Activated CD8-positive, alpha-beta T cell treated with anti-CD3 and anti-CD28 coated beads for 36 hours (primary cell): Measurements from ENCODE around the gene DGKB. TPM values are rescaled to one million over a fixed set of nuclear protein-coding genes. Genes with fewer than 3 reads are reported as not detected.

Experiments
- ATAC-seq: fragments of 200-7000 bp; cut with Tn5 transposase; one replicate; pipeline ENCODE4 v1.10.0; 2021; ENCODE audit warnings: mild to moderate bottlenecking, moderate library complexity
- CTCF ChIA-PET: fragments of 350-600 bp; sonication (Branson Sonifier 250); formaldehyde crosslinking; loops from one replicate; lab custom pipeline; 2021; ENCODE audit warnings: antibody characterized with exemption; lab: Charles Lee
- POLR2A ChIA-PET: fragments of 350-600 bp; sonication (Branson Sonifier 250); formaldehyde crosslinking; loops from one replicate; lab custom pipeline; 2021; ENCODE audit warnings: antibody characterized with exemption; lab: Charles Lee
- DNase-seq: peaks from one replicate; pipeline ENCODE4 v3.0.0-alpha.2; 2020
- H3K27ac Mint-ChIP-seq: one replicate; pipeline ENCODE4 v1.8.0; 2021; ENCODE audit warnings: mild to moderate bottlenecking, mixed read lengths
- H3K27me3 Mint-ChIP-seq: one replicate; pipeline ENCODE4 v1.8.0; 2021; ENCODE audit warnings: mixed read lengths
- H3K36me3 Mint-ChIP-seq: one replicate; pipeline ENCODE4 v1.8.0; 2021; ENCODE audit warnings: low read depth, mixed read lengths
- H3K4me1 Mint-ChIP-seq: one replicate; pipeline ENCODE4 v1.8.0; 2021; ENCODE audit warnings: low read depth, mixed read lengths
- H3K4me3 Mint-ChIP-seq: one replicate; pipeline ENCODE4 v1.8.0; 2021; ENCODE audit warnings: mild to moderate bottlenecking, moderate library complexity, mixed read lengths
- H3K9me3 Mint-ChIP-seq: one replicate; pipeline ENCODE4 v1.8.0; 2021; ENCODE audit warnings: mixed read lengths
- intact Hi-C: fragments of 100-400 bp; cut with micrococcal nuclease; formaldehyde crosslinking; loops from one replicate; pipeline ENCODE4 v1.10.0; 2022
- total RNA-seq, 2 experiments: library from RNA; stranded (reverse); gene quantifications; one replicate each; pipeline ENCODE4 v1.2.3, GENCODE V29; 2021
- TF ChIP-seq, protein P1 (sequence below): fragments of 200-600 bp; IDR thresholded peaks from one replicate; pipeline ENCODE4 v1.8.0; 2022; ENCODE audit warnings: antibody characterized with exemption, mild to moderate bottlenecking

Gene DGKB
- total RNA-seq, 2 experiments from 2014 or later = not detected

GRCh38 chr7:14332155-14332554 lies 570.4 kb downstream of the DGKB start:
- H3K4me1 Mint-ChIP-seq = no peaks in the 10 kb centered on the region
- no peak for DNase-seq
- no peaks in the 10 kb centered on the region for H3K36me3 Mint-ChIP-seq
- ChIA-PET POLR2A (no interaction called here), CTCF (interaction anchor here (0.7 kb wide), 1 partner anchor 1809 kb away, joined by 3 read pairs; no protein-coding TSS in a partner anchor)
- no peak overlapping the region for H3K27ac Mint-ChIP-seq
- H3K4me3 Mint-ChIP-seq = no peak overlapping the region
- H3K27me3 Mint-ChIP-seq = no peaks in the 10 kb centered on the region
- TF ChIP-seq, protein P1, sequence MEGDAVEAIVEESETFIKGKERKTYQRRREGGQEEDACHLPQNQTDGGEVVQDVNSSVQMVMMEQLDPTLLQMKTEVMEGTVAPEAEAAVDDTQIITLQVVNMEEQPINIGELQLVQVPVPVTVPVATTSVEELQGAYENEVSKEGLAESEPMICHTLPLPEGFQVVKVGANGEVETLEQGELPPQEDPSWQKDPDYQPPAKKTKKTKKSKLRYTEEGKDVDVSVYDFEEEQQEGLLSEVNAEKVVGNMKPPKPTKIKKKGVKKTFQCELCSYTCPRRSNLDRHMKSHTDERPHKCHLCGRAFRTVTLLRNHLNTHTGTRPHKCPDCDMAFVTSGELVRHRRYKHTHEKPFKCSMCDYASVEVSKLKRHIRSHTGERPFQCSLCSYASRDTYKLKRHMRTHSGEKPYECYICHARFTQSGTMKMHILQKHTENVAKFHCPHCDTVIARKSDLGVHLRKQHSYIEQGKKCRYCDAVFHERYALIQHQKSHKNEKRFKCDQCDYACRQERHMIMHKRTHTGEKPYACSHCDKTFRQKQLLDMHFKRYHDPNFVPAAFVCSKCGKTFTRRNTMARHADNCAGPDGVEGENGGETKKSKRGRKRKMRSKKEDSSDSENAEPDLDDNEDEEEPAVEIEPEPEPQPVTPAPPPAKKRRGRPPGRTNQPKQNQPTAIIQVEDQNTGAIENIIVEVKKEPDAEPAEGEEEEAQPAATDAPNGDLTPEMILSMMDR = no peak
- ATAC-seq = no peak
- intact Hi-C loops = no loop called here
- H3K9me3 Mint-ChIP-seq = no peaks in the 10 kb centered on the region

GRCh38 chr7:14324767-14325166 lies 577.8 kb downstream of the DGKB start:
- no peaks in the 10 kb centered on the region for H3K4me1 Mint-ChIP-seq
- H3K4me3 Mint-ChIP-seq = no peak overlapping the region
- no peaks in the 10 kb centered on the region for H3K36me3 Mint-ChIP-seq
- ChIA-PET CTCF (no interaction called here), POLR2A (no interaction called here)
- H3K9me3 Mint-ChIP-seq = peaks cover 4% of the 10 kb centered on the region
- no peak for DNase-seq
- no peaks in the 10 kb centered on the region for H3K27me3 Mint-ChIP-seq
- no peak for ATAC-seq
- TF ChIP-seq, protein P1 = no peak
- intact Hi-C loops = no loop called here
- H3K27ac Mint-ChIP-seq = no peak overlapping the region

- TF ChIP-seq, protein P1 = no peak
- CTCF ChIA-PET = no interaction called here
- intact Hi-C loops = no loop called here
Observed at GRCh38 chr7:14322724-14323123, 579.8 kb downstream of the DGKB start.

DNA sequence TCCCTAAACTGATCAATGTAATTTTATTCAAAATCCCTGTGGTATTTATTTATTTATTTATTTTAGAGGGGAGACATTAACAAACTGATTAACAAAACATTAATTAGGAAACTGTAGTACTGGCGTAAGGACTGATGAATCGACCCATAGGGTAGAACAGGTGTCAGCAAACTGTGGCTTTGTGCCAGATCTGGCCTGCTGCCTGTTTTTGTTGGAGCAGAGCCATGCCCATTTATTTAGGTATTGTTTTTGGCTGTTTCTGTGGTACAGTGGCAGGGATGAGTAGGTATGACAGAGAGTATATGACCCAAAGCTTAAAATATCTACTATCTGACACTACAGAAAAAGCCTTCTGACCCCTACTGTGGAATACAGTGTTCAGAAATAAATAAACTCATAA lies 580.6 kb downstream of the DGKB start:
- Mint-ChIP-seq H3K27me3 (no peaks in the 10 kb centered on the region), H3K9me3 (peaks cover 4% of the 10 kb centered on the region), H3K4me3 (no peak overlapping the region), H3K4me1 (no peaks in the 10 kb centered on the region), H3K27ac (no peak overlapping the region), H3K36me3 (no peaks in the 10 kb centered on the region)
- DNase-seq (no peak), ATAC-seq (no peak)
- POLR2A ChIA-PET = no interaction called here
- intact Hi-C loops = no loop called here
- TF ChIP-seq, protein P1 = no peak
- CTCF ChIA-PET = no interaction called here

More at GRCh38 chr7:14322724-14323123, 579.8 kb downstream of the DGKB start:
- H3K4me3 Mint-ChIP-seq = no peak overlapping the region
- H3K36me3 Mint-ChIP-seq = no peaks in the 10 kb centered on the region
- H3K27ac Mint-ChIP-seq = no peak overlapping the region
- ATAC-seq = no peak
- POLR2A ChIA-PET = no interaction called here
- H3K4me1 Mint-ChIP-seq = no peaks in the 10 kb centered on the region
- no peak for DNase-seq
- no peaks in the 10 kb centered on the region for H3K27me3 Mint-ChIP-seq
- peaks cover 4% of the 10 kb centered on the region for H3K9me3 Mint-ChIP-seq

DNA sequence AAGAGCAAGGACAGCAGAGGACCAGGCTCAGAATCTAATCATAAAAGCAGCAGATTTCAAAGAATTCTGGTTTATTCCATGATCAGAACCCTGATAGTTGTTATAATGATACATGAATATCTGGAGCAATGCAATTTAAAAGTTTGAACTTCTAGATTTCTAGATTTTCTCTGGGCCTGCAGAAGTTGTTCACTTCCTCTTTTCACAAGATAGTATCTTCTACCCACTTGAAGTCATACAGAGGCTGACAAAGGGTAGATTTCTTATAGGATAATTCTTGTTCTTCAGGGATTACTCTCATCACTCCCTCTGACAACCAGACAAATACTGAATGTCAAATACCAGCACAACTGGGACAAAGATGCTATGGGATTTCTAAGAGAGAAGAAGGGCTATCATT lies 593.1 kb downstream of the DGKB start:
- intact Hi-C loops = no loop called here
- H3K27ac Mint-ChIP-seq = no peak overlapping the region
- no peaks in the 10 kb centered on the region for H3K4me1 Mint-ChIP-seq
- H3K36me3 Mint-ChIP-seq = no peaks in the 10 kb centered on the region
- POLR2A ChIA-PET = no interaction called here
- TF ChIP-seq, protein P1 = no peak
- no peak for ATAC-seq
- CTCF ChIA-PET = no interaction called here
- H3K9me3 Mint-ChIP-seq = no peaks in the 10 kb centered on the region
- DNase-seq = no peak
- H3K27me3 Mint-ChIP-seq = no peaks in the 10 kb centered on the region
- H3K4me3 Mint-ChIP-seq = no peak overlapping the region
